Left lobe of liver (tissue), 2 donors: ENCODE measurements around the gene PRSS8. TPM values are rescaled to one million over a fixed set of nuclear protein-coding genes. Genes with fewer than 3 reads are reported as not detected.

Source experiments
- ATAC-seq: fragments of 200-7000 bp; cut with Tn5 transposase; one replicate; pipeline ENCODE4 v1.9.1; 2020; ENCODE audit warnings: mild to moderate bottlenecking, moderate library complexity
- DNase-seq: peaks from one replicate; pipeline ENCODE4 v3.0.0-alpha.2; 2020; ENCODE audit warnings: low spot score
- total RNA-seq: library from RNA; stranded (reverse); gene quantifications from one replicate; pipeline ENCODE4 v1.2.1, GENCODE V29; 2021
- donor health status: DM: no; HTN: no; CAD: no; lungs with moderate emphysema.
- donor health status: DM: no; HTN: yes; CAD: no.

The PRSS8 gene
- total RNA-seq, 1 donor from 2014 or later, result 14.5 TPM

DNA sequence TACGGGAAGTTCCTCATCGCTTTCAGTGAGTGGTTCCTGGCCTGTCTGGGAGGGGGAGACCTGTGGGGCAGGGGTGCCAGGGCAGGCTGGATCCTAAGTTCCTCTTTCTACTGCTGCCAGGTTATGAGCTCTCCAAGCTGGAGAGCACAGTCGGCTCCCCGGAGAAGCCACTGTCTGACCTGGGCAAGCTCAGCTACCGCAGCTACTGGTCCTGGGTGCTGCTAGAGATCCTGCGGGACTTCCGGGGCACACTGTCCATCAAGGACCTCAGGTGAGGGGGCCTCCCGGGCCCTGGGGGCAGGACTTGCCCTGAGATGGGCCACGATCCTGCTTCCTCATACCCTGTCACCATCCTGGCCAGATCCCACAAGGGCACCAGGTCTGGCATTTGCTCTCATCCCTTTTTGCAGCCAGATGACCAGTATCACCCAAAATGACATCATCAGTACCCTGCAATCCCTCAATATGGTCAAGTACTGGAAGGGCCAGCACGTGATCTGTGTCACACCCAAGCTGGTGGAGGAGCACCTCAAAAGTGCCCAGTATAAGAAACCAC, 5.1 kb downstream of the PRSS8 start:
- ATAC-seq (no peak), DNase-seq (no peak)

DNA sequence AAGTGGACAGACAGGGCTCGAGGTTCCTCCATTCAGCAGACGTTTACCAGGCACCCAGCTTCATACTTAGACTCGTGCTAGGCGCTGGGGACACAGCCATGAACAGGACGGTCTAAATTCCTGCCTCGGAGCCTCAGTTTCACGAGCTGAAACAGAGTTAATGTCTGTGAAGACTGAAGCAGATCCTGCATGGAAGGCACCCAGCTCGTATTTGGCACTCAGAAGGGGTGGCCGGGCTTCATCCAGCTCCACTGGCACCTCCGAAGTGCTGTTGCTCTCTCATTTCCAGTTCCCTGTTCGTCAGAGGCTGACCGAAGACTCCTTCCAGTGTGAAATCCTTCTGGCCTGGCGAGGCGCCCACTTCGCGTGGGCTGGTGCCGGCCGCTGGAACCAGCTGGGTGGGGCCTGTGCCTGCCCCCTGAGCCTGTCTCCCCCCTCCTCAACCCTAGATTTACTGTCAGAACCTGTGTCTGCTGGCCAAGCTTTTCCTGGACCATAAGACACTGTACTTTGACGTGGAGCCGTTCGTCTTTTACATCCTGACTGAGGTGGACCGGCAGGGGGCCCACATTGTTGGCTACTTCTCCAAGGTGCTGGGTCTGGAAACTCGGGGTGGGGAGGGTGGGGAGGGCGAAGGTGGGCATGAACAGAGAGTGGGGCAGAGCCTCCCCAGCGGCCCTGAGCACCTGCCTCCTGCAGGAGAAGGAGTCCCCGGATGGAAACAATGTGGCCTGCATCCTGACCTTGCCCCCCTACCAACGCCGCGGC, 5.8 kb downstream of the PRSS8 start:
- ATAC-seq, result peak; percentile 9
- DNase-seq, result no peak

DNA sequence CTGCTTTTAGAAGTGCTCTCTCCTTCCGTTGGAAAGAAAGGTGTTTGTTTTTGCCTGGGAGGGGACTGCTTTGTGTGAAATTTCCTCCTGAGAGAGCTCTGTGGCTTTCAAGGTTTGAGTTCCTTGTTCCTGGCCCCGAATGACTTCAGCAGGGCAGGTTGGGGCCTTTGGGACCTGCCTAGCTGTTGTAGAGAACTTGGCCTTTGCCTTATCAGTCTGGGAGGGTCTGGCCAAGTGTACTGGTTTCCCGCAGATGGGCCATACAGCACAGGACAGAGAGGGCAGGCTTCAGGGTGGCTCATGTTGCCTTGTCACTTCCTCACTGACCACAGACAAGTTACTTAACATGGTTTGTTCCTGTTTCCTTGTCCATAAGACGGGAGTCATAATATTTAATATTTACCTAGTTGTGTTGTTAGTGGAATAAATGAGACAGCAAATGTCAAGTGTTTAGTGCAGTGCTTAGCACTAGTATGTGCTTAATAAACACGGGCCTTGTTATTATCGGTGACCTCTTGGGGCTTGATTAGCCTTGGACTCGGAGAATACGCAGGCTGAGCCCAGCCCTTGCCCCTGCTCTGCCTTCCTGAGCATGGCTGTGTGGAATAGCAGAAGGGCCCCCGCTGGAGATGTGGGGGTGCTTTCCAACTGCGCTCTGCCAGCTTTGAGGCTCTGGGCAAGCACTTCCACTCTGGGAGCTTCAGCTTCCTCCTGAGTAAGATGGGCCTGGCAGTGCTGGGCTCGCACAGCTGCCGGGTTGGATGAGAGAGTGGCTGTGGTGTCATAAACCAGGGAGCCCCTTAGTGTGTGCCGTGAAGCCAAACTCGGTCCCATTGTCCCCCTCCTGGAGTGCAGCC, 6.6 kb downstream of the PRSS8 start:
- ATAC-seq (peak; percentile 37), DNase-seq (no peak)

DNA sequence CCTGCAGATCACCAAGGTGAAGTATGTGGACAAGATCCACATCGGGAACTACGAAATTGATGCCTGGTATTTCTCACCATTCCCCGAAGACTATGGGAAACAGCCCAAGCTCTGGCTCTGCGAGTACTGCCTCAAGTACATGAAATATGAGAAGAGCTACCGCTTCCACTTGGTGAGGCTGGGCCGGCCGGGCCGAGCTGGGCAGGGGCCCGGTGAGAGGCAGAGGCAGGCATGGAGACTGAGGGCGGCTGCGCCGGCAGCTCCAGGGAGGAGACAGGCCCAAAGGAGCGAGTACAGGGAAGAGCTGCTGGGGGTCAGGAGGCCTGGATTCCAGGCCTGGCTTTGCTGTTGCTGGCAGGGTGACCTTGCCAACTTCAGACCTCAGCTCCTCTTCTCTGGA, 8.3 kb downstream of the PRSS8 start:
- DNase-seq (no peak), ATAC-seq (no peak)

- no peak for ATAC-seq
- DNase-seq, result no peak
Measured at GRCh38 chr16:31125844-31126243, 9.7 kb downstream of the PRSS8 start.

GRCh38 chr16:31120129-31120528, 15.4 kb downstream of the PRSS8 start:
- ATAC-seq (no peak), DNase-seq (no peak)

DNA sequence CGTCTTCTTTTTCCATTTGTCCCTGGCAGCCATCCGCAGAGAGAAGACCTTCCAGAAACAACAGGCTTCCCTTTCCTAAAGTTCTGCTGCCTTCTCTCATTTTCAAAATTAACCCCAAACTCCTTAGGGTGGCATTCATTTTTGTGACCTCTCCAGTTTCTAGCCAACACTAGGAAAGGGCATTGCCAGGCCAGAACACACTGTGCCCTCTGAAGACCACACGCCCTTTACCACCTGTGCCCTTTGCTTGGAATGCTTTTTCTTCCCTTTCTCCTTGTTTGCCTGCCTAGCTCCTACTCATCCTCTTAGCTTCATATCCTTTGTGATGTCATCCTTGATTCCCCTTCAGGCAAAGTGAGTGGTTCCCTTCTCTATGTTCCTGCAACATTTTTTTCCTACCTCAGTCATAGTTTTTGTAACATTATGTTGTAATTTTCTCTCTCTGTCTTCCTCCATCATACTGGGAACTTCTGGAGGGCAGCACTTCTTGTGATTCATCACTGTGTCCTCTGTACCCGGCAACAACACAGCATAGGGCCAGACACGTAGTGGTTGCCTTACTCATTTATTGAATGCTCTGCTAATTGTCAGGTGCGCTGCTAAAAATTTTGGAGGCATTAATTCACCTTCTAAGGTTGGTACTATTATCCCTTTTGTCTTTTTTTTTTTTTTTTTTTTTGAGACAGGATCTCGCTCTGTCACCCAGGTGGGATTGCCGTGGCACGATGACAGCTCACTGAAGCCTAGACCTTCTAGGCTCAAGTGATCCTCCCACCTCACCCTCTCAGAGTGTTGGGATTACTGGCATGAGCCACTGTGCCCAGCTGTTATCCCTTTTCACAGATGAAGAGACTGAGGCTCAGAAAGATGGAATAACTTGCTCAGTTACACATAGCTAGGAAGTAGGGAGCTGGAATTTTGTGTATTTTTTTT, 17.0 kb downstream of the PRSS8 start:
- ATAC-seq (no peak), DNase-seq (no peak)

DNA sequence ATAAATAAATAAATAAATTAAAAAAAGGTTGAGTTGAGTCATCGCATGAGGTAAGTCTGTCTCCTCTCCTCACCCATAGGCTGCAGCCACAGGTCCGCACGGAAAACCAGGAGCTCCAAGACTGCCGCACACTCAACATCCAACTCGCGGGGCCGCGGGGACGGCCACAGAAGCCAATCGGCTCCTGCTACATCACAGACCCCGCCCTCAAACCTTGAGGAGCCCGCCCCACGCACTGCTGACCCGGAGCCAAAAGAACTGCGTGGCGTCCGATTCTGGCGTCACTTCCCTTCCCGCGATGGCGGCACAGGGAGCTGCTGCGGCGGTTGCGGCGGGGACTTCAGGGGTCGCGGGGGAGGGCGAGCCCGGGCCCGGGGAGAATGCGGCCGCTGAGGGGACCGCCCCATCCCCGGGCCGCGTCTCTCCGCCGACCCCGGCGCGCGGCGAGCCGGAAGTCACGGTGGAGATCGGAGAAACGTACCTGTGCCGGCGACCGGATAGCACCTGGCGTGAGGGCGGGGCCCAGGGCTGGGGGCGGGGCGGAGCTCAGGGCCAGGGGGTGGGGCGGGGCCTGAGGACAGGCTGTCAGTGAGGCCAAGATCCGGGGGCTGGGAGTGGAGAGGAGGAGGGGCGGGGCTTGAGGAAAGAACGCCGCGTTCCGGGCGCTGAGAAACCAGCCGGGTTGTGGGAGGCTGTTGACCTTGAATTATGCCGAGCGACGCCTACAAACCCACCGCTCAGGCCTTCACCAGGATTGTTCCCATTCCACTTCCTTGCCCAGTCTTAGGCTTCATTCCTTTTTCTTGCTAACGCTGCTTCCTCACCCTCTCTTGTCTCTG, 17.9 kb downstream of the PRSS8 start, which contains the start of gene KAT8:
KAT8 (plus strand) TSS at position 281 of the 839 bp plus-strand sequence; CDS start at position 299, 18 bp downstream.
- ATAC-seq, result peak; percentile 93

DNA sequence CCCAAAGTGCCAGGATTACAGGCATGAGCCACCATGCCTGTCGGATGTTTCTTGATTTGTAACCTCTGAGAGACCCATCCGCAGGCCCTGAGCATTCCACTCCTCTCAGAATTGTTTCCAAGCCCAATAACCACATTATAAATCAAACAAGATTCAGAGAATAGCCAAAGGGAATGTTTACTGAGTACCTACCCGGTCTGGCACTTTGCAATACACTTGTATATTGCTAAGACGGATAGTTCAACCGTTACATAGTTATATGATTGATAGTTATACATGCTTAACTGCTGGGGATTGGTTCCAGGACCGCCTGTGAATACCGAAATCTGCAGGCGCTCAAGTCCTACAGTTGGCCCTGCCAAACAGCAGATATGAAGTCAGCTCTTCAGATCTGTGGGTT, 21.1 kb downstream of the PRSS8 start:
- DNase-seq (no peak), ATAC-seq (no peak)

More for the DNA sequence above, 17.9 kb downstream of the PRSS8 start, which contains the start of gene KAT8:
- peak; percentile 99 for DNase-seq

GRCh38 chr16:31113121-31114120, 22.1 kb downstream of the PRSS8 start:
- ATAC-seq (peak; percentile 36), DNase-seq (no peak)

GRCh38 chr16:31112711-31113110, 22.8 kb downstream of the PRSS8 start:
- DNase-seq, result no peak
- ATAC-seq, result no peak

DNA sequence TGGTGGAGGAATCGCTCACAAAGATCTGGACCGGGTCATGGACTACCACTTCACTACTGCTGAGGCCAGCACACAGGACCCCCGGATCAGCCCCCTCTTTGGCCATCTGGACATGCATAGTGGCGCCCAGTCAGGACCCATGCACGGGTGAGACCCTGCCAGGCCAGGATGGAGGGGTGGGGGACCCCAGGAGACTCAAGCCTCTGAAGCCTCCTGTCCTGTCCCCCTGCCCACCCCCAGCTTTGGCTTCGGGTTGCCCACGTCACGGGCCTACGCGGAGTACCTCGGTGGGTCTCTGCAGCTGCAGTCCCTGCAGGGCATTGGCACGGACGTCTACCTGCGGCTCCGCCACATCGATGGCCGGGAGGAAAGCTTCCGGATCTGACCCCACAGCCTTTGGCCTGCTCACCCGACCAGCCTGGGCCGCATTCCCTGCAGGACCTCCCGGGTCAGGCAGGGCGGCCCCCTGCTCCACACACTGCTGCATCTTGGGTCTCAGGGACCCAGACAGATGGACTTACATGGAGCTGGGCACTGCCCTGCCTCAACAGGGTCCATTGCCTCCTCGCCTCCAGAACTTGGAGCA, 23.6 kb downstream of the PRSS8 start:
- ATAC-seq, result no peak

DNA sequence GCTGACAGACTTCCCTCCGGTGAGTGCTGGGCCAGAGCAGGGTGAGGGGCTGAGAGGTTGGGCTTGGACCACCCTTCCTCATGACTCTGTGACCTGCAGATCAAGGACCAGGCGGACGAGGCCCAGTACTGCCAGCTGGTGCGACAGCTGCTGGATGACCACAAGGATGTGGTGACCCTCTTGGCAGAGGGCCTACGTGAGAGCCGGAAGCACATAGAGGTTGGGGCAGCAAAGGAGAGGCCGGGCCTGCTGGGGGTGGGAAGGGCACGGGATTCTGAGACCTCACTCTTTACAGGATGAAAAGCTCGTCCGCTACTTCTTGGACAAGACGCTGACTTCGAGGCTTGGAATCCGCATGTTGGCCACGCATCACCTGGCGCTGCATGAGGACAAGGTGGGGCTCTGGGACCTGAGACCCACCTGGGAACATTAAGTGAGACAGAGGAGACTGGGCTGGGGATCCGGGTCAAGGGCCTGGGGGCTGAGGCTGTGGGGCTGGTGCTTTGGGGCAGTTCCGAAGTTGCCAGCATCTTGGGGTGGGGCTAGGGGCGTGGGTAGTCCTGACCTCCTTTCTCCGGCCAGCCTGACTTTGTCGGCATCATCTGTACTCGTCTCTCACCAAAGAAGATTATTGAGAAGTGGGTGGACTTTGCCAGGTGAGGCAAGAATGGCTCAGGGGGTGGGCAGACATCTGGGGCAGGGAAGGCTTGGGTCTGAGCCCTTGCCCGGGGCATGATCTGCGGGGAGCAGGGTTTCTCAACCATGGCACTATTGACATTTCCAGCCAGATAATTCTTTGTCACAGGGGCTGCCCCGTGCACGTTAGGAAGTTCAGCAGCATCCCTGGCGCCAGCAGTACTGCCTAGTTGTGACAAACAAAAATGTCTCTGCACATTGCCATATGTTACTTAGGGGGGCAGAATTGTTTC, 25.2 kb downstream of the PRSS8 start:
- peak; percentile 18 for ATAC-seq
- DNase-seq, result peak; percentile 62

More for the DNA sequence above, 23.6 kb downstream of the PRSS8 start:
- DNase-seq, result no peak

DNA sequence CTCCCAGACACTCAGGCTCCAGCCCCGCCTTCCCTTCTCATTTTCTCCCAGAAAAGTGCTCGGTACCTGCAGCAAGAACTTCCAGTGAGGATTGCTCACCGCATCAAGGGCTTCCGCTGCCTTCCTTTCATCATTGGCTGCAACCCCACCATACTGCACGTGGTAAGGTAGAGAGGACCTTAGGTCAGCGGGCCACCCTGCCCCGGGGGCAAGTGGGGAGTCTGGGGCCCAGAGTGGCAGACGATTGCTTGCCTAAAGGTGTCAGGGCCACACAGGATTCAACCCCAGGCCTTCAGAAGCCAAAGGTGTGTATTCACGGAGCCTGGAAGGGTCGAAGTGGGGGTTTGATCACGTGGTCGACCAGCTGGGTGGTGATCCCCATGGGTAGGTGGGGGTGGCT, 25.9 kb downstream of the PRSS8 start:
- no peak for ATAC-seq
- no peak for DNase-seq

DNA sequence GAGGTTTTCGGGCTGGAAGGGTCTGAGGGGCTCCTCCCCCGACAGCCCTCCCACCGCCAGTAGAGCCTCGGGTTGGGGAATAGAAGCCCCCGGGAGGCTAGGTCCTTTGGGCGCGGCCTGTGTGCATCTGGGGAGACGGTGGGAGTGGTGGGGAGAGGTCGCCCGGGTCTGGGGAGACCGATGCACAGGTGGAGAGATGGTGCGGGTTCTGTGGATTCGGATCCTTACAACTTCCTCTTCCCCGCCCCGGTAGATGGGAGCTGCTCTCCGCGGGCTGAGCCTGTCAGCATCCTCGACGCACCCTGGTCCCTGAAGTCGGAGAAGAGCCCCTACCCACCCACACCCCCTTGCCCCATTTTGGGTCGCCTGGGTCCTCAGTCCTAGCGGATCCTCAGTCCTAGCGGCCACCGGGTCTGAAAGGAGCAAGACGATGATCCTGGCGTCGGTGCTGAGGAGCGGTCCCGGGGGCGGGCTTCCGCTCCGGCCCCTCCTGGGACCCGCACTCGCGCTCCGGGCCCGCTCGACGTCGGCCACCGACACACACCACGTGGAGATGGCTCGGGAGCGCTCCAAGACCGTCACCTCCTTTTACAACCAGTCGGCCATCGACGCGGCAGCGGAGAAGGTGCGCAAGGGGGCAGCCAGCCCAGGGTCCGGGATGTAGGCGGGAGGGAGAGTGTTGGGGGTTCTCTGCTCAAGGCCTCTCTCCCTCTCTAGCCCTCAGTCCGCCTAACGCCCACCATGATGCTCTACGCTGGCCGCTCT, 26.6 kb downstream of the PRSS8 start:
- DNase-seq (no peak), ATAC-seq (no peak)
